Measurements from ENCODE around the gene ALG12. TPM values are rescaled to one million over a fixed set of nuclear protein-coding genes. Genes with fewer than 3 reads are reported as not detected.
A peak's percentile ranks its signal among the peaks of the same experiment; 100 is the strongest.

Gene ALG12
- total and polyA plus RNA-seq, 2 donors (not counting 1 experiment from before 2014, with no cell fraction given) = 15.2 to 16.6 TPM

DNA sequence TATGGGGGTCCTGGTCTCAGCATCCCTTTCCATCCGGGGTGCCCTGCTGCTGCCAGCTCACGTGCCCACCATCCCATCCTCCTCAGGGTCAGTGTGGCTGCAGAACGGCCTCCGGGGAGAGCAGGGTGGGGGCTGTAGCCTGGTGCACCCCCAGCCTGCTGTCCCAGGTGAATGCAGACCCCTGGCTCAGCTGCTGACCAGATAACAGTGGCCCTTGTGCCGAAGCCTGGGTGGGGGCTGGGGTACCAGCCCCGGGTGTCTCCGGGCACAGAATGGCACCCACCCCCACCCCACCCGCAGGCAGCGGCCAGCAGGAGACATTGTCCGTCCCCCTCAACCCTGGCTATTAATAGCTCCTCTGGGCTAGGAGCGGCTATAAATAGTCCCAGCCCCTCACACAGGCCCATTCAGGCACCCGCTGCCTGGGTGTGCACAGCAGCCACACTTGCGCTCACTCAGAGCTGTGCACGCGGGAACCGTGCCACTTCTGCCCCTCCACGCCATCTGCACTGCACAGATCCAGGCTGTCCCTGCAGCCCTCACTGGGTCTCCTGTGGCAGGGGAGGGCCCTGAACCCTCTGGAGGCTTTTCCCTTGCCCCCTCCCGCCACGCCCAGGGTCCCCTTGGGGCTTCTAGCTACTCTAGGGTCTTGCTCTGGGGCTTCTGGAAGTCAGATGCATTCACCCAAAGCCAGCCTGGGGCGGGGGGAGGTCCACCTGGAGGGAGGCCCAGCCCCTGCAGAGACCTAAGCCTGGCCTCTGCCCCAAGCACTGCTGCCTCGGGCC, 18.9 kb upstream of the ALG12 start:
- CTCF ChIA-PET = interaction anchor here (1.0 to 2.6 kb wide), 7 partner anchors 22 to 253 kb away, joined by 3 to 17 read pairs (median 5); partner anchors contain the start of gene PIM3
- DNase-seq (peak; percentile 42), ATAC-seq (ENCODE audit: low read depth) (no peak)
- H3K9me3 ChIP-seq (ENCODE audit: control extremely low read depth in 1 of 3, control insufficient read depth in 2 of 3, insufficient read depth in 1 of 3, low read length in 2 of 3) = peaks cover 0 to 11% (median 0%) of the 10 kb centered on the region in 3 donors
- peaks cover 34 to 44% of the 10 kb centered on the region in 2 donors for H3K4me1 ChIP-seq (ENCODE audit: control insufficient read depth in 2 of 2, insufficient read depth in 2 of 2, low read length in 2 of 2)
- peak overlapping the region; percentile 58 for H3K9ac ChIP-seq (ENCODE audit: low read length)
- TF ChIP-seq, protein P1, sequence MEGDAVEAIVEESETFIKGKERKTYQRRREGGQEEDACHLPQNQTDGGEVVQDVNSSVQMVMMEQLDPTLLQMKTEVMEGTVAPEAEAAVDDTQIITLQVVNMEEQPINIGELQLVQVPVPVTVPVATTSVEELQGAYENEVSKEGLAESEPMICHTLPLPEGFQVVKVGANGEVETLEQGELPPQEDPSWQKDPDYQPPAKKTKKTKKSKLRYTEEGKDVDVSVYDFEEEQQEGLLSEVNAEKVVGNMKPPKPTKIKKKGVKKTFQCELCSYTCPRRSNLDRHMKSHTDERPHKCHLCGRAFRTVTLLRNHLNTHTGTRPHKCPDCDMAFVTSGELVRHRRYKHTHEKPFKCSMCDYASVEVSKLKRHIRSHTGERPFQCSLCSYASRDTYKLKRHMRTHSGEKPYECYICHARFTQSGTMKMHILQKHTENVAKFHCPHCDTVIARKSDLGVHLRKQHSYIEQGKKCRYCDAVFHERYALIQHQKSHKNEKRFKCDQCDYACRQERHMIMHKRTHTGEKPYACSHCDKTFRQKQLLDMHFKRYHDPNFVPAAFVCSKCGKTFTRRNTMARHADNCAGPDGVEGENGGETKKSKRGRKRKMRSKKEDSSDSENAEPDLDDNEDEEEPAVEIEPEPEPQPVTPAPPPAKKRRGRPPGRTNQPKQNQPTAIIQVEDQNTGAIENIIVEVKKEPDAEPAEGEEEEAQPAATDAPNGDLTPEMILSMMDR (IDR thresholded peaks at IDR 0.05) = no peak
- no peak for TF ChIP-seq EZH2 (IDR thresholded peaks at IDR 0.05; ENCODE audit: borderline replicate concordance, insufficient read depth, low read depth, low read length, poor library complexity, severe bottlenecking)
- H3K27me3 ChIP-seq (replicated peaks in 1 of 4; ENCODE audit: control extremely low read depth in 1 of 4, control insufficient read depth in 3 of 4, insufficient read depth in 4 of 4, low read length in 3 of 4) = no peaks in the 10 kb centered on the region
- peak overlapping the region; percentile 83 for H3K27ac Mint-ChIP-seq
- peak overlapping the region; percentile 66 for H3K4me3 Mint-ChIP-seq
- H3K27me3 Mint-ChIP-seq = no peaks in the 10 kb centered on the region
- intact Hi-C loops (cut with micrococcal nuclease) = loop anchor here (1.0 to 10.0 kb wide), 3 partner anchors 14 to 538 kb away; partner anchors contain the start of genes PIM3 and SBF1
- H3K4me3 ChIP-seq (ENCODE audit: control extremely low read depth in 1 of 5, extremely low read depth in 1 of 5, insufficient read depth in 1 of 5, low read depth in 2 of 5, low read length in 4 of 5) = peak overlapping the region in 1 of 5 experiments; percentile 45
- no peaks in the 10 kb centered on the region for H4K20me1 ChIP-seq (ENCODE audit: control insufficient read depth, insufficient read depth, low read length, poor library complexity, severe bottlenecking)
- H3K27ac ChIP-seq (ENCODE audit: low read length in 2 of 2) = peak overlapping the region; percentile 91 to 92
- peak overlapping the region; percentile 86 for H3K4me2 ChIP-seq (replicated peaks; ENCODE audit: low read depth, low read length, poor library complexity, severe bottlenecking)
- peaks cover 22% of the 10 kb centered on the region for H3K4me1 Mint-ChIP-seq
- WGBS (ENCODE audit: insufficient coverage) = 28% methylated on average over 21 of the region's 21 CpGs
- no peaks in the 10 kb centered on the region for H3K36me3 ChIP-seq (replicated peaks in 1 of 2; ENCODE audit: control extremely low read depth in 1 of 2, control insufficient read depth in 1 of 2, extremely low read depth in 1 of 2, insufficient read depth in 2 of 2, low read length in 1 of 2)
- no peaks in the 10 kb centered on the region for H3K9me3 Mint-ChIP-seq (ENCODE audit: insufficient read depth)
- H2AFZ ChIP-seq (ENCODE audit: insufficient read depth, low read depth, low read length, poor library complexity, severe bottlenecking) = no peak overlapping the region
- H3K79me2 ChIP-seq (ENCODE audit: control insufficient read depth, insufficient read depth, low read length) = peaks cover 19% of the 10 kb centered on the region
- POLR2A ChIA-PET = interaction anchor here (0.6 to 3.0 kb wide), 12 partner anchors 10 to 254 kb away, joined by 3 to 94 read pairs (median 8); partner anchors contain the start of gene PIM3

Measured in B cell (primary cell).